GM19397 (cell line): ENCODE measurements around the gene DOCK4.

Source experiments
- ATAC-seq: cut with Tn5 transposase; IDR thresholded peaks from one replicate; pipeline ENCODE4 v1.9.1; 2021; ENCODE audit warnings: mild to moderate bottlenecking, moderate library complexity; ENCODE audit not compliant: unreplicated experiment

Gene DOCK4

DNA sequence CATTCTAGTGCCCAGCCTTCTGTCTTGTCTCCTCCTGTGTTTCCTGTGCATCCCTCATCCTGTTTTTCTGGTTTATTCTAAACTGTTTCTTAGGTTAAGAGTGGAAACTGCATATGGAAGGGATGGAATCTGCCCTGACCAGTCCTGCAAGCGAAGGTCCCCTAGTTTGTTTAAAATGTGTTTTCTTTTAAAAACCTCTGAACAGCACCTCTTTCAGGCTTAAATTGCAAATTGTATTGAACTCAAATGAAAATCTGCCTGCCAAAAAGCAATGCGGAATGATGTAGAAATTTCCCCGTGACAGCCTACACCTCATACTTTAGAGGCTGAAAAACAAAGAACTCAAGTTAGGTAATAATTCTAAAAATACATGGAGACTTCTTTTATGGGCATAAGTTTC lies 421.1 kb downstream of the DOCK4 start:
- no peak for ATAC-seq

DNA sequence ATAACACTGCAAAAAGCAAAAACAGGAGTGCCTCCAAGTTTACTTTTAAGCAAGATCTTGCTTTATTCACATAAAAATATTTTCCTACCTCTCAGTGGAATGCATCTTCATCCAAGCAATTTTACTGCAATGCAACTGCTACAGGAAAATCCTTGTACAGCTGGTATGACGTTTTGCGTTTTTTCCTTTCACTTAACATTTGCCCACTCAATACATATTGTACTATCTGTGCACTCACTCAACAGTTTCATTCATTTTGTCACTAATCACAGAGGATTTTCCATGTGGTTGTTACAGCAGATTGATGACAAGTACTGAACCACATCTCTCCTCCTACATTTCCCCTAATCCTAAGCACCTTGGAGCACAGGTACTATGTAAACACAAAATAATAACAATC lies 421.9 kb downstream of the DOCK4 start:
- no peak for ATAC-seq

DNA sequence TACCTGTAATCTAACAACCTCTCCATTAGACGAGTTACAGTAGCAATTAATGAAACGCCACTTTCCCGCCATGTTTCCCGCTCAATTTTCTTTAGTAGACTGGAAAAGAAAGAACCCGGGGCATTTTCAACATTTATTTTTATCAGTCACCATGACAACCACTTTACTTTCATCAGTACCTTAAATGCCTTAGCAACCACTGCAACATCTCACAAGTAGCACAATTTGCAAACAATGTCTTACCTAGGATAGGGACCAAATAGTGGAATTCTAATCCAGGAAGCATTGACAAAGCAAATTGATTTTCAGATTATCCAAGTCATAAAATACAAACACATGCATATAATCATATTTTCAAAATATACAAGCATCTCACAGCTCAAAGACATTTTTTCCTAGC lies 422.3 kb downstream of the DOCK4 start:
- no peak for ATAC-seq

DNA sequence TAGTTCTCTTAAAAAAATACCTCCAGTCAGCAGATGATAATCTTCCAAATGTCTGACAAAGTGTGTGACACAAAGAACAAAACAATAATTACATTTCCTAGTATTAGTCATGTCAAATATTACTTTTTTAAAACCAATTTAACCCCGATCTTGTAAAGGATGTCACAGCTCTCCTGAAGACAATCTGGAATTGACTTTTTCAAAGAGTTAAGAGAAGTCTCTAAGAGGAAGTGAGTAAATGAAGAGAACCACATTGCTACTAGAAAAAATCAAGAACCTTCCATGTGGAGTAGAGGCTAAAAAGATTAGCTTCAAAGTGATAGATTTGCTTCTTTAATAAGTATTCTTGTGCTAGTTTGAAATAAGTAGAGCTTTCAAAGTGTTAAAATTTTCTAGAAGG lies 425.7 kb downstream of the DOCK4 start:
- ATAC-seq = no peak

DNA sequence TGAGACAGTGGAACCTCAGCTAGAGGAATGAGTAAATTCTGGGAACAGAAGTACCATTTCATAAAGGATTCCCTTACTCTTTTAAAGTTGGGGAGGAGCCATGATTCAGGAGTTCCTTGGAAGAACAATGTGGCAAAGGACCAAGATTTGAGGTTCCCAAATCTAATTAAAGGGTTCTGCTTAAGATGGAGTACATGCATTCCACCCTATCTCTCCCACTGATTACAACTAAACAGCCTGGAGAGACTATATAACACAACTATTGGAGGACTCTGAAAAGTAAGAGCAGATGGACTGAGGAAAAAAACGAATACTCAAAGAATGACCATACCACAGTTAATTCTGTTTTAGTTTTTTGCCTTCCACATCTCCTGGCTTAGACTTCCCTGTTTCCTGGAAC lies 431.0 kb downstream of the DOCK4 start:
- no peak for ATAC-seq

DNA sequence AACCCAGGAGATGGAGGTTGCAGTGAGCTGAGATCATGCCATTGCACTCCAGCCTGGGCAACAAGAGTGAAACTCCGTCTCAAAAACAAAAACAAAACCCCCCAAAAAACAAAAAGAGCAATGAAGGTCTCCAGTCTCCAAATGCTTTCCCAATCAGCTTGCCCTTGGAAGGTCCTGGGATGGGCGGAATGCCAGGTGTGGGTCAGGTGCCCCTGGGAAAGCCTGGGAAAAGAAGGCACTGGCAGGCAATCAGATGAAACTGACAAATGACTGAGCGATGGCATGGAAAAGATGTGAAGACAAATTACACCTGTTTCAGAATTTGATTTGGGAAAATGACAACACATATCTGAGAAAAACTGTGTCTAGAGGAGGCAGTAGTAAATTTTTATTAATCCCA lies 433.5 kb downstream of the DOCK4 start:
- no peak for ATAC-seq

DNA sequence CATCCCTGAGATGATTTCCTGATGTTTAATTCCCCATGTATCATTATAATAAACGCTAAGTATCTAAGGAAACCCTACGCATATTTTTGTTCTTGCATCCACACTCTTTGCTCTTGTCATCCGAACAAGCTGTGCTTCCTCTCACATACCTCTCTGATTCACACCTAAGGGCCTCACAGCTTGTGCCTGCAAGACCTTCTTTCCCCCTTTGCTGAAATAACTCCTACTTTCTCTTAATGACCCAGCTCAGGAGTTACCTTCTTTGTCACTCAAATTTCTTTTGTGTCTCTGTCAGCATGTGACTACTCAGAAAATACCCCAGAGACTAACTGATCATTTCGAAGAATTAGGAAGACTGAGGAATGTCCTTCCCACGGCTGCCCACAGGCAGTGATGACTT lies 434.6 kb downstream of the DOCK4 start:
- ATAC-seq = no peak

DNA sequence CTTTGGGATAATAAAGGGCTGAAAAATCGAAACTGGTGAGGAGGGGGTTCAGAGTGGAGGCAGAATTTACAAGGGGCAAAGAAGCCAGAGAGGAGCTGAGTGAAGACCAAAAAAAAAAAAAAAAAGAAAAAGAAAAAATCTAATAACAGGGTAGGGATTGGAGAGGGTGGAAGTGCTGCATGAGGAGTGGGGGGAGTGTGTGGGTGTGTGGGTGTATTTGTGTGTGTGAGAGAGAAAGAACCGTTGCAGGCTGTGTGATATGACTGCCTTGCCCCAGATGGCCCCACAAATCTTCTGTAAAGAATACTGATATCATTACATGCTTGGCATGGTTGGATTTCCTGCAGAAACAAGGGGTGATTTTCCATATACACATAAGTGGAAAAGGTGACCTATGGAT lies 436.1 kb downstream of the DOCK4 start:
- no peak for ATAC-seq

DNA sequence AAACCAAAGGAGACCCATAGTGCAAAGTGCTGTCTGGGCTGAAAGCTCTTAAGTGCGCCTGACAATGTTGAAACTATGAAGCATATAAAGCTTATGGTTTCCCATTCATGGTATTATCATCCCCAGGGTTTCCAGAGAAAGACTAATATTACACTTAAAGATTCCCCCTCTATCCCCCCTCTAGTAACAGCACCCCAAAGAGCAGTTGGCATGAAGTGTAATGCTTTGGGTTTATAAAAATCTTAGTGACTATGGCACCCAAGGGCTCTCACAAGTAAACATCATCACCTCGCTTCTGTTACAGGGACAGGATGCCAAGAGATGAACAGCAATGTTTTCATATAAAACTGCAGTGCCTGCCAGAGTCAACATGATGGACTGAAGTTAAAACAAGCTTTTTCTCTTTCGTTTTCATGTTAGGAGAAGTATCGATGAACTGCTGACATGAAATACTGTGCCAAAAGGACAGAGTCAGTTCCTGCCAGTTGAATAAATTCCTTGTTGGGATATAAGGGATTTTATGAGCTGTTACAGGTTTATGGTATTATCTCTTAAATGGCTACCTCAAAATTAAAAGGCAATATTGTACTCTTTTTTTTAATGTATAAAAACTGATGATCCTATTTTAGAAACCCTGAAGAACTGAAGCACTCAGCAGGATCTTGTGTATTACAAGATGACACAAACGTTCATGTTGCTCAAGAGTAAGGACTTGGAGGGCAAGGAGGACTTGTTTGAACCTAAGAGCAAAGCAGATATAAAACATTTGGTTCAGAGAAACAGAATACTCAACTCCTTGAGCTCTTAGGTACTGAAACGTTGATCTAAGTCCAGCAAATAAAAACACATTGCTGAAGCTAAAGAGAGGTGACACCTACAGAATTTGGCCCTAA lies 440.2 kb downstream of the DOCK4 start:
- no peak for ATAC-seq

DNA sequence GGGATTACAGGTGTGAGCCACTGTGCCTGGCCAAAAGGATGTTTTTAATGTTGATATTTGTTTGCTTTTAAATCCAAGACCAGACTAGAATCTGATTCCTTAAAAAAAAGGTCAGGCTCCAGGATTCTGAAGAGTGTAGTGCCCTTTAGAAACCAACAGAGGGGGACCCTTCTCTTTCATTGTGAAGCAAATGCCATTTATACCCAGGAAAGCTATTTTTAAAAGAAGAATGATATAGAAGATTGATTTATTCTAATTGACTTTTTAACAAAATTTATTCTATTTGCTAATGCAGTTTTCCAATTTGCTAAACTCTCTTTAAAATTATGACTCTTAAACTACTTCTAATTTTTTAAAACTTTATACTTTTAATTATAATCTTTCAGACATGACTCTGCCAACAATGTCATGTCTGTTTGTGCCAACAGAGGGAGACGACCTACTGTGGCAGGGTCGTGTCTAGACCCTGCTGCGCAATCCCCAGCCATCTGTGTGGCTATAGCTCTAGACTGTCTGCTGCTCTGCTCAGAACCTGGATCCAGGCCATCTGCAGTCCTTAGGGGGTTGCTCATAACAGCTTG lies 442.9 kb downstream of the DOCK4 start:
- no peak for ATAC-seq

DNA sequence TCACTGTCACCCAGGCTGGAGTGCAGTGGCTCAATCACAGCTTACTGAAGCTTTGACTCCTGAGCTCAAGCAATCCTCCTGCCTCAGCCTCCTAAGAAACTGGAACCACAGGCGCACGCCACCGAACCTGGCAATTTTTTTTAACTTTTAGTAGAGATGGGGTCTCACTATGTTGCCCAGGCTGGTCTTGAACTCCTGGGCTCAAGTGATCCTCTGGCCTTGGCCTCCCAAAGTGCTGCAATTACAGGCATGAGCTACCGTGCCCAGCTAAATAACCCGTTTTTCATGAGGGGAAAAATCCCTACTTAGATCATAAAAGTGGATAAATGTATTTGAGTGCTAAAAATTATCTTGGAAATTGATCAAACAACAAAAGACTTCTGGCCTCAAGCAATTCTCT lies 443.4 kb downstream of the DOCK4 start:
- ATAC-seq = no peak

DNA sequence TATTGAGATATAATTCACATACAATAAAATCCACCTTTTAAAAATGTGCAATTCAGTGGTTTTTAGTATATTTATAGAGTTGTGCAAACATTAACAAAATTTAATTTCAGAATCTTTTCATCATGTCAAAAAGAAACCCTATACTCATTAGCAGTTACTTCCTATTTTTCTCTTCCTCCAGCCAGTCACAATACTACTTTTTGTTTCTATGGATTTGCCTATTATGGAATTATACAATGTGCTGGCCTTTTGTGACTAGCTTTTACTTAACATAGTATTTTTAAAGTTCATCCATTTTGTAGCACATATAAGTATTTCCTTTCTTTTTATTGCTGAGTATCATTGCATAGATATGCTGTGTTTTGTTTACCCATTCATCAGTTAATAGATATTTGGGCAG lies 444.0 kb downstream of the DOCK4 start:
- ATAC-seq = no peak

DNA sequence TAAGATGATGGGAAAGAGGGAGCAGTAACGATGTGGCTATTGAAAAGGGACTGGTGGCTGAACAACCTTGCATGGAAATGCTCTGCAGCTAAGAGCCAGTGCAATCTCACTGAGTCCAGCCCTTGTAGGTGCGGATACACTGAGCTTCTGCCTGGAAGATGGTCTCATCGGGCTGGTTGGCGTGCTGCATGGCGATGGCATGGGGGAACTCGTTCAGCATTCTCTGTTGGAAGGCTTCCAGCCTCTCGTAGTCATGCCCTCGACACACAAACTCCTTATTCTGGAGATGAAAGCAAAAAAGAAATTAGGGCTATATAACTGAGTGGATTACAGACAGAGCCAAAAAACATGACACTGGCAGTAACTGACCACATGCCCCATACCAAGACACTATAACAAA lies 446.2 kb downstream of the DOCK4 start:
- ATAC-seq = no peak

DNA sequence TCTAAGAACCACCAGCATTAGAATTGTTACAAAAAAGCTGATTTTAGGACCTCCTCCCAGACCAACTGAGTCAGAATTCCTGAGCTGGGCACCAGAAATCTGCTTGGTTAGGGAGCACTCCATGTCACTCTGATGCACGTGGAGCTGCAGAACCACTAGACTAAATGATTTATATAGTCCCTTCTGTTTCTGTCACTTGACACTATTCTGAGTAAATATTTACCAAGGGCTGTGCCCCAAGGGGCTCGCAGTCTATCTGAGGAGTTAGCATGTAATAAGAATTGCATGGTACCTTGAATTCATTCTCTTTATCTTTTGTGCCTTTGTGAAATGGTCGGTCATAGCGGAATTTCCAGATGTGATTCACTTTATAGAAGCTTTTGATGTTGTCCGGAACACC lies 447.9 kb downstream of the DOCK4 start:
- no peak for ATAC-seq

DNA sequence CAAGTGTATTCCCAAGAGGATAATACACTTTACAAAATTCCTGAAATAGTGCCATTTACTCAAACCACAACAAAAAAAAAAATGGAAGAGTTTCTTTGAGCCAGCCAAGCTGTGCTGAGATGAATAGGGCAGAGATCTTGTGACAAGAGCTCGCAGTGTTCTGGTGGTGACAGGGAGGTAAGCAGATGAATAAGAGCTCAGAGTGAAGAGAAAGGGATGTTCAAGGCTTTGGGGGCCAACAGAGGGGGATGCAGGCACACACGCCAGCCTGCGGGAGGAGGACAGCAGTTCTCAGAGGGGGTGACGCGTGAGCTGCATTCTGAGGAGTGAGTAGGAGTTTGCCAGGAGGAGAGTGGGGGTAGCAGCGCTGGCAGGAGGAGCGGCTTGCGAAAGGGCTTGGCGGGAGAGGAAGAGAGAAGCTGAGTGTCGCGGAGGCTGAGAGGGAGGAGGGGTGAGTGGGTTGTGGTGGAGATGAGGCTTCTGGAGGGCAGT lies 449.5 kb downstream of the DOCK4 start:
- no peak for ATAC-seq

DNA sequence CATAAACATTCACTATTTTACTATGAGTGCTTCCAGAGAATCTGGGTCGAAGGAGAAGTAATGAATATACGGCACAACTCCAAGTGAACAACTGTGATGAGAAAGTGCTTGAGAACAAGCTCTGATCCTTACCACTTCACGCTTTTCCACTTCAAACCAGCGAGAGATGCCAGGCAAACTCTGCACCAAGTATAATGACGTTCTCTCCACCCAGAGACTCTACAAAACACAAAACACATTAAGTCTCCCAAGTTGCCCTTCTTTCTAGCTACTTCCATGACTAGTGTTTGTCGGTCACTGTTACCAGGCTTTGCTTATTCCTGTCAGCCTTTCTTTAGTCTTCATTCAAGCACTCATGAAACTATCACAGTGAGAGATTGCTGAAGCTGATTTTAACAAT lies 450.8 kb downstream of the DOCK4 start:
- ATAC-seq = no peak

DNA sequence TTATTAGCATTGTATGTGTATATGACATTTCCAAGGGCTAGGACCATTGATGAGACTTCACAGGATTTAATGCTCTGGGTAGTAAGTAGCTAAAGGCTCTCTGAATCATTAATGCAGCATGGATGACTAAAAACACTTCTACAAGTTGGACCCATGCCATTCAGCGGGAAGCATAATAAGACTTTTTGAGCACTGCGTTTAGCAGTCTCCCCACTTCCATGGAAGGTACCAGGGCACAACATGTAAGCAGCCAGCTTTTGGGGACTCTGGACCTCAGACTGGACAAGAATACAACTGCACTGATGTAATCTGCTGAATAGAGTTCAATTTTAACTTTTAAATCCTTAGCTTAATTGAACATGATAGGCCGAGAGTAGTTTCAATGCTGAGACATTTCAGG lies 452.2 kb downstream of the DOCK4 start:
- ATAC-seq = no peak

DNA sequence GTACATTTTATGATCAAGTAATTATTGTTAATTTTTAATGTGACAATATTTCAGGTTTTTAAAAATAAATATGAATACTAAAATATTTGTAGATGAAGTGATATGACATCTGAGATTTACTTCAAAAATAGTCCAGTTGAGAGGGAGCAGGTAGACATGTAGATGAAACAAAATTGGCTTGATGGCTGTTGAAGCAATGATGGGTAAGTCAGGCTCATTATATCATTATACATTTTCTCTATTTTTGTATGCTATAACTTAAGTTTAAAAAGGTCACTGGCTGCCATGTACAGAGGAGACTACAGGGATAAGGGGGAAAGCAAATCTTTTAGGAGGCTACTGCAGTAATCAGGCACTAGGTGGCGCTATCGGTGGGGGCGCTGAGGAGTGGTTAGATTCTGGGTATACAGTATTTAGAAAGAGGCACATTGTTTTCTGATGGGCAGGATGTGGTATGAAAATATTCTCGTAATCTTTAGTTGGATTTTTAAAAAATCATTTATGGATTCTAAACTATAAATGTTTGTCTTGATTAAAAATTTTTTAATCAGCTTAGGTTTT lies 454.1 kb downstream of the DOCK4 start:
- peak; percentile 92 for ATAC-seq

DNA sequence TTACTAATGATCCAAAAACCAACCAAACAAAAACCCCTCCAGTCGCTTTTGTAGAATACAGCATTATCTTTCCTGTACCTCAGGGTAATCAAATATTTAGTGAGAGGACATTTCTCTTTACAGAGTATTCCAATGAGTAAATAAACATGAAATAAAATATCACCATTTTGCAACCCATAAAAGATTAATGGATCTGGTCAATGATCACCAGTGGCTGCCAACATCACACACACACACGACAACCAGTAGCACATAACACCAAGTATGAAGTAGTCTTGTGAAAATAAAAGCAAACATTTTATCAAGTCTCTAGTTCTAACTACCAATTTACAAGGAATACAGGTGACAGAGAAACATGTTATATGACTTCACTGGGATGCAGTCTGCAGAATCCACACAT lies 455.3 kb downstream of the DOCK4 start:
- ATAC-seq = no peak

DNA sequence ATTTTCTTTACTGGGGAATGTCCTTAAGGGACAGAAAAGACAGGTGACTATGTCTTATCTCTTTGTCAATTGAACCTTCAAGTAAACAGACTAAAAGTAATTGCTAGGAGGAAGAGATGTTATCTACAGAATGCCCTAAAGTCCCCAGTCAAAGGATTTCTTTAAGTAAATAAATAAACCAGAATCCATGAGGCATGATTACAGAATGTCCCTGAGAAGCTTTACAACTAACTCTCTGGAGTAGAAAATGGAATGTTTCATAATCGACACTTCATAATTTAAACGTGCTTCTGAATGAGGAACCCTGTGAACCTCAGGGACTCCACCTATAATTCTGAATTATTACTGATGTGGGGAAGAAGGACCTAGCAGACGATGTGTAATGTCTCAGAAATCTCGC lies 456.0 kb downstream of the DOCK4 start:
- no peak for ATAC-seq

DNA sequence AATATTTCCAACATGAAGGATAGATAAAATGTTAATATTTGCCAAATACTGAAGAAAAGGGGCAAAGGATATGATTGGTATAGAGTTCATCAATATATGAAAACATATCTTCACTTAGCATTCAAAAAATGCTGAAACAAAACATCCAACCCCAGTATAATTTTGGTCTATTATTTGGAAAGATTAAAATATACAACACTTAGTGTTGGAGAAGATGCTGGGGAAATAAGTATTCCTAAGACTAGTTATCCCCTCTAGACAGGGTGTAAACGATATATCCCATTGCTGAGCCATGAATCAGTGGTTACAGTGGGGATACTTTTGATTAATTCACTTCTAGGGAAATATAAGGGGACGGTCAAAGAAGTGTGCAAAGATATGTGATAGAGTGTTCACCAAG lies 456.6 kb downstream of the DOCK4 start:
- ATAC-seq = no peak

DNA sequence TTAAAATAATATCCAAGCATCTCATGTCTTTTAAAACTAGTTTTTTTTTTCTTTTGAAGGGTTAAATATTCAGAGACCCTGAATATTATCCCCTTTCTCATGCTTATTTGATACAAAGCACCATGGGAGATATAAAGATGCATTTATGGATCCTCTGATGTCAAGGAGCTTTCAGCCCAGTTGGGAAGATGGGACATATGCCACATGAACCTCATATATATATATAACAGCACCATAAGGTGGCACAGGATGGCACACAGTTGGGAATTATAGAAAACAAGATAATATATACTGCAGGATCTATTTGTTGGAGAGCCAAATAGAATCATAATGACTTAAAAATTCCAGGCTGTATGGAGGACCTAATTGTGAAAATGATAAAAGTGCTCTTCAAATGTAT lies 458.5 kb downstream of the DOCK4 start:
- no peak for ATAC-seq
